ENCODE data around the gene MCAM.

The MCAM gene

DNA sequence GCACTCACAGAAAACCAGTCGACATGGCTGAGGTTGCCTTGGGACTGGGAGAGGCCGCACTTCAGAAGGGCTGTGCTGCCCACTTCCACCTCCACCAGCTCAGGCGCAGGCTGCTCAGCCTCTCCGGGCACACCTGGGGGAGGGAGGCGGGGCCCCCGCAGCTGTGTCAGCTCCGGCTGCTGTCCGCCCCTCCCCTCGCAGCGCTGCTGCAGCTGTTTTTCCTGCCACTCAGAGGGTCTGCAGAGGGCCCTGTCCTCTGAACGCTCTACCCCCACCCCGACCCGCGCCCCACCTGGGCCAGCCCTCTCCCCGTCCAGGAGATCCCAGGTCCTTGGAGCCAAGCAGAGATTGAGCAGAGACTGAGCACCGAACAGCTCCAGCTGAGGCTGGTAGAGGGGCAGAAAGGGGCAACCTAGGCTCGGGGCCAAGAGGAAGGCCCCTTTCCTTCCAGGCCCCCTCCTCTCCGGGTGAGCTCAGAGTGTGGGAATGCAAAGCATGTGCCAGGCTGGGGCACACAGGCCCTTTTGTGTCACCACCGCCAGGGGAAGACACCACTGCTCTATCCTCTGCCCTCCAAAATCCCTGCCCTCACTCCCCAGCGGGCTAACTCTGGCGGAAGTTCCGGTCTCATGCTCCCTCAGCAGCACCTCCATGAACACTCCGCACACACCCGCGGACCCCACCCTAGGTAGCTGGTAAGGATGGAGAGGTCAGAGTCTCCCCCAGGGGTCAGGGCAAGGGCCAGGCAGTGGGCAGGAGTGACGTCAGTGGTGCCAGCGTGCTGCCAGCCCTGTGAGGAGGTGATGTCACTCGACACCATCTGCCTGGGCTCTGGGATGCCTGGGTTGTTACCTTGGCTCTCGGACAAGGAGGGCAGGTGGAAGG is 1.6 kb downstream of the MCAM start:
- H3K79me2 ChIP-seq (ENCODE audit: low read length) = no peaks in the 10 kb centered on the region
- H3K9ac ChIP-seq (ENCODE audit: low read length) = peak overlapping the region; percentile 48; the same call in 1 of the 2 replicates
- peak overlapping the region; percentile 9; the same call in 1 of the 2 replicates for H3K27ac ChIP-seq (ENCODE audit: low read length)
- H3K36me3 ChIP-seq (replicated peaks; ENCODE audit: insufficient read depth, low read length) = no peaks in the 10 kb centered on the region
- TF ChIP-seq, protein P1, sequence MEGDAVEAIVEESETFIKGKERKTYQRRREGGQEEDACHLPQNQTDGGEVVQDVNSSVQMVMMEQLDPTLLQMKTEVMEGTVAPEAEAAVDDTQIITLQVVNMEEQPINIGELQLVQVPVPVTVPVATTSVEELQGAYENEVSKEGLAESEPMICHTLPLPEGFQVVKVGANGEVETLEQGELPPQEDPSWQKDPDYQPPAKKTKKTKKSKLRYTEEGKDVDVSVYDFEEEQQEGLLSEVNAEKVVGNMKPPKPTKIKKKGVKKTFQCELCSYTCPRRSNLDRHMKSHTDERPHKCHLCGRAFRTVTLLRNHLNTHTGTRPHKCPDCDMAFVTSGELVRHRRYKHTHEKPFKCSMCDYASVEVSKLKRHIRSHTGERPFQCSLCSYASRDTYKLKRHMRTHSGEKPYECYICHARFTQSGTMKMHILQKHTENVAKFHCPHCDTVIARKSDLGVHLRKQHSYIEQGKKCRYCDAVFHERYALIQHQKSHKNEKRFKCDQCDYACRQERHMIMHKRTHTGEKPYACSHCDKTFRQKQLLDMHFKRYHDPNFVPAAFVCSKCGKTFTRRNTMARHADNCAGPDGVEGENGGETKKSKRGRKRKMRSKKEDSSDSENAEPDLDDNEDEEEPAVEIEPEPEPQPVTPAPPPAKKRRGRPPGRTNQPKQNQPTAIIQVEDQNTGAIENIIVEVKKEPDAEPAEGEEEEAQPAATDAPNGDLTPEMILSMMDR (IDR thresholded peaks at IDR 0.05; ENCODE audit: low read length) = peak; percentile 43
- TF ChIP-seq EZH2 (optimal IDR thresholded peaks at IDR 0.05; ENCODE audit: low read depth, low read length) = no peak
- peak overlapping the region; percentile 93 for H2AFZ ChIP-seq (ENCODE audit: low read length)
- H3F3A ChIP-seq (ENCODE audit: insufficient read depth, low read length) = no peaks in the 10 kb centered on the region
- H4K20me1 ChIP-seq (ENCODE audit: insufficient read depth, low read length) = no peaks in the 10 kb centered on the region
- peak overlapping the region; percentile 98 for H3K4me2 ChIP-seq (ENCODE audit: low read depth, low read length)
- peak overlapping the region; percentile 68 for H3K4me3 ChIP-seq (ENCODE audit: low read length)
- H3K27me3 ChIP-seq (replicated peaks; ENCODE audit: insufficient read depth, low read length) = peaks cover 37% of the 10 kb centered on the region
- peak; percentile 87 for DNase-seq
- H3K9me2 ChIP-seq (replicated peaks; ENCODE audit: insufficient read depth, low read length) = no peaks in the 10 kb centered on the region
- no peaks in the 10 kb centered on the region for H3K9me3 ChIP-seq (replicated peaks; ENCODE audit: insufficient read depth, low read length)
- peaks cover 14% of the 10 kb centered on the region for H3K4me1 ChIP-seq (ENCODE audit: low read length)

DNA sequence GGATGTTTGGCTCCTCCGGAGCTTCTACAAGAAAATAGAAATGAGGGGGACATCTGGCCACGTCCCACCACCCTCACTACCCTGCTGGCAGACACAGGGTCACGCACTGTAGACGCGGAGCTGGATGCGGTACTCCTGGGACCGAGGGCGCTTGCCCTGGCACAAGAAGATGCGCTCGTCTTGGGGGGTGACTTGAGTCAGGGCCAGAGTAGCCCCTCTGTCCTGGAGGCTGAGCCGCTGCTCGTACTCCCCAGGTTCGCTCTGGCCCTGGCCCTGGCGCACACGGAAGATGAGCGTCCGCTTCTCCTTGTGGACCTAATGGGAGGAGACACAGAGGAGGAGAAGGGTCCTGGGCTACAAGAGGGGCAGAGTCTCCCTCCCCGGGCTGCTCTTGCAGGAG is 2.2 kb downstream of the MCAM start:
- no peaks in the 10 kb centered on the region for H4K20me1 ChIP-seq (ENCODE audit: insufficient read depth, low read length)
- H3K79me2 ChIP-seq (ENCODE audit: low read length) = no peaks in the 10 kb centered on the region
- no peak for DNase-seq
- H3K36me3 ChIP-seq (replicated peaks; ENCODE audit: insufficient read depth, low read length) = no peaks in the 10 kb centered on the region
- H3K27ac ChIP-seq (ENCODE audit: low read length) = no peak overlapping the region
- H3K27me3 ChIP-seq (replicated peaks; ENCODE audit: insufficient read depth, low read length) = peaks cover 37% of the 10 kb centered on the region
- H3K4me3 ChIP-seq (ENCODE audit: low read length) = peak overlapping the region; percentile 68
- no peak for TF ChIP-seq EZH2phosphoT487 (IDR thresholded peaks at IDR 0.05; ENCODE audit: low read length)
- no peak for TF ChIP-seq EZH2 (optimal IDR thresholded peaks at IDR 0.05; ENCODE audit: low read depth, low read length)
- TF ChIP-seq, protein P1 (IDR thresholded peaks at IDR 0.05; ENCODE audit: low read length) = no peak
- H3K4me1 ChIP-seq (ENCODE audit: low read length) = peaks cover 14% of the 10 kb centered on the region
- peak overlapping the region; percentile 98 for H3K4me2 ChIP-seq (ENCODE audit: low read depth, low read length)
- no peaks in the 10 kb centered on the region for H3K9me2 ChIP-seq (replicated peaks; ENCODE audit: insufficient read depth, low read length)
- peak overlapping the region; percentile 93 for H2AFZ ChIP-seq (ENCODE audit: low read length)
- no peaks in the 10 kb centered on the region for H3F3A ChIP-seq (ENCODE audit: insufficient read depth, low read length)
- H3K9ac ChIP-seq (ENCODE audit: low read length) = peak overlapping the region; percentile 48; the same call in 1 of the 2 replicates
- H3K9me3 ChIP-seq (replicated peaks; ENCODE audit: insufficient read depth, low read length) = no peaks in the 10 kb centered on the region

DNA sequence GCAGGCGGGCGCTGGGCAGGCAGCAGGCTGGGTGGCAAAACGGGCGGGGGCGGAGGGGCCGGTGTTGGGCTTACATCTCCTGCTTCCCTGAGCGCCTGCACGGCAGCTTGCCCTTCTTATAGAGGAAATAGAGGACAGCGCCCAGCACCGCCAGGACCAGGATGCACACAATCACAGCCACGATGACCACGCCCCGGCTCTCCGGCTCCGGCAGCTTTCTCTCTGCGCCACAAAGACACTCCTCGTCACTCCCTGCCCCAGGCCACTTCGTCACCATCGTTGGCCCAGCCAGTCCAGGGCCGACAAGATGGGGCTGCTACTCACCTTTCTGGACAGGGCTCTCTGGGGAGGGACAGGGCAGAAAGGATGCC is 6.3 kb downstream of the MCAM start:
- no peaks in the 10 kb centered on the region for H4K20me1 ChIP-seq (ENCODE audit: insufficient read depth, low read length)
- H2AFZ ChIP-seq (ENCODE audit: low read length) = no peak overlapping the region
- H3K9me2 ChIP-seq (replicated peaks; ENCODE audit: insufficient read depth, low read length) = no peaks in the 10 kb centered on the region
- no peak overlapping the region for H3K4me3 ChIP-seq (ENCODE audit: low read length)
- H3K27me3 ChIP-seq (replicated peaks; ENCODE audit: insufficient read depth, low read length) = peaks cover 1% of the 10 kb centered on the region; the same call in 1 of the 2 replicates
- no peak overlapping the region for H3K9ac ChIP-seq (ENCODE audit: low read length)
- DNase-seq = no peak
- no peaks in the 10 kb centered on the region for H3K79me2 ChIP-seq (ENCODE audit: low read length)
- no peaks in the 10 kb centered on the region for H3K36me3 ChIP-seq (replicated peaks; ENCODE audit: insufficient read depth, low read length)
- H3K4me2 ChIP-seq (ENCODE audit: low read depth, low read length) = no peak overlapping the region
- H3K27ac ChIP-seq (ENCODE audit: low read length) = no peak overlapping the region
- no peaks in the 10 kb centered on the region for H3K9me3 ChIP-seq (replicated peaks; ENCODE audit: insufficient read depth, low read length)
- no peaks in the 10 kb centered on the region; the same call in 1 of the 2 replicates for H3F3A ChIP-seq (ENCODE audit: insufficient read depth, low read length)
- TF ChIP-seq, protein P1 (IDR thresholded peaks at IDR 0.05; ENCODE audit: low read length) = no peak
- no peak for TF ChIP-seq EZH2 (optimal IDR thresholded peaks at IDR 0.05; ENCODE audit: low read depth, low read length)
- TF ChIP-seq EZH2phosphoT487 (IDR thresholded peaks at IDR 0.05; ENCODE audit: low read length) = no peak
- H3K4me1 ChIP-seq (ENCODE audit: low read length) = peaks cover 9% of the 10 kb centered on the region

Measured in MM.1S (cell line).